ENCODE data around the gene SLC35F3. TPM values are rescaled to one million over a fixed set of nuclear protein-coding genes. Genes with fewer than 3 reads are reported as not detected.

SLC35F3 gene
- total and polyA plus RNA-seq, 9 of the 15 experiments (the other 6 are each of a cell fraction or from before 2014, with no cell fraction given), result 0.04 to 0.07 (median 0.04) TPM; not detected in 6

GRCh38 chr1:233901495-233901894 is 3.0 kb upstream of the SLC35F3 start:
- Histone ChIP-seq H3K9ac (ENCODE audit: insufficient read depth in 1 of 2, low read depth in 2 of 2, low read length in 2 of 2) (no peak overlapping the region), H3K36me3 (ENCODE audit: control insufficient read depth, insufficient read depth, low read length) (no peaks in the 10 kb centered on the region), H3K27me3 (ENCODE audit: control insufficient read depth in 2 of 2, insufficient read depth in 2 of 2, low read length in 2 of 2) (peaks cover 16 to 25% of the 10 kb centered on the region in 2 experiments), H3K79me2 (ENCODE audit: control insufficient read depth, insufficient read depth, low read length) (no peaks in the 10 kb centered on the region), H3K27ac (ENCODE audit: extremely low read depth, low read depth, low read length) (no peak overlapping the region), H4K20me1 (replicated peaks; ENCODE audit: control insufficient read depth, insufficient read depth, low read length) (no peaks in the 10 kb centered on the region), H2AFZ (ENCODE audit: low read depth, low read length) (no peak overlapping the region), H3K4me2 (ENCODE audit: insufficient read depth, low read length) (no peak overlapping the region), H3K9me3 (replicated peaks; ENCODE audit: control insufficient read depth, insufficient read depth, low read depth, low read length) (no peaks in the 10 kb centered on the region), H3K4me3 (no peak overlapping the region), H3K9me1 (ENCODE audit: control insufficient read depth, insufficient read depth, low read length) (no peaks in the 10 kb centered on the region), H3K4me1 (replicated peaks in 1 of 2; ENCODE audit: control insufficient read depth in 2 of 2, insufficient read depth in 2 of 2, low read length in 2 of 2) (peaks cover 0 to 16% of the 10 kb centered on the region in 2 experiments; a peak in 2 of 5 replicates)
- BruUV-seq (replicated peaks), result no TSS peak
- DNase-seq (ENCODE audit: extremely low read depth in 1 of 4, low spot score in 3 of 4), result no peak
- ChIA-PET POLR2A (no interaction called here), CTCF (ENCODE audit: low intra/inter-chr PET ratio) (no interaction called here)
- WGBS (ENCODE audit: insufficient coverage, low coverage, missing lambda C conversion rate), result 0% methylated on average over 3 of the region's 3 CpGs
- no peak for FAIRE-seq
- intact Hi-C loops (cut with micrococcal nuclease) (loop anchor here (10.0 kb wide), 1 partner anchor 197 kb away; no protein-coding TSS in a partner anchor), in situ Hi-C loops (cut with MboI) (no loop called here)
- no peak for ATAC-seq
- TF ChIP-seq KAT8 (IDR thresholded peaks at IDR 0.05; ENCODE audit: low read depth) (no peak), MGA (IDR thresholded peaks at IDR 0.05) (no peak), ZNF277 (CRISPR knock-in tag; IDR thresholded peaks at IDR 0.05; ENCODE audit: borderline replicate concordance) (no peak), TRIM24 (IDR thresholded peaks at IDR 0.05) (no peak), RBBP5 (IDR thresholded peaks at IDR 0.05; ENCODE audit: borderline replicate concordance, insufficient read depth, low read length, poor library complexity, severe bottlenecking) (no peak), MAFK (IDR thresholded peaks at IDR 0.05; ENCODE audit: low read length) (no peak), ZBTB8A (IDR thresholded peaks at IDR 0.05; ENCODE audit: partially characterized antibody) (no peak), HBP1 (CRISPR knock-in tag; IDR thresholded peaks at IDR 0.05) (no peak), KHSRP (IDR thresholded peaks at IDR 0.05) (no peak)

All from K562 (cell line).